GM18907 (cell line): ENCODE results near the gene SLC27A6.

Experiments used
- ATAC-seq: cut with Tn5 transposase; IDR thresholded peaks from one replicate; pipeline ENCODE4 v1.9.1; 2021; ENCODE audit warnings: mild to moderate bottlenecking, moderate library complexity; ENCODE audit not compliant: unreplicated experiment

SLC27A6 gene

DNA sequence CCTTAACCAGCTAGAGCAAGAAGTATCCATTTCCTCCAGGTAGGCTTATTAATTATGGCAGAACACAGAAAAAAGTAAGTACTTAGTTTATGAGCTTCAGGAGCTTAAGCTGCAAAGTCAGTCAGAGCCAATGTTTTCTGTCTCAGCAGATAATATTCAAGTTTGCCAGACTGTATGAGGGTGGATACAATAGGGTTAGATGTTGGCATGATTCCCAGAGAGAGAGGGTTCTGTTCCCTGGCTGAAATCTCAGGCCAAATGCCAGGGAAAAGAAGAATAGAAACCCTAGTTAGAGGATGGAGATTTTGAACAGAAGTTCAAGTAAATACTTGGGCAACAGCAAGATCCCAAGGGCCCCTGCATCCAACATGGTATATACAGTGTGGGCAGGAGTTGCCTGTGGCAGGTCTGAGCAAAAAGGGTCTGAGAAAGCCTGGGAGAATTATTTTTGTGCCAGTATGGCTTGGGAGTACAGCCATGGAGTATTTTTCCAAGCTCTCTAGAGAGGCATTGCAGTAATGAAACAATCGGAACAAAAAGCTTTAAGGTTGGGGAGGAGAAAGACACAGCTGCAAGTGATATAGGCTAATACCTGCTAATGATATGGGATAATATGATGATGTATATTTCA lies 98.3 kb downstream of the SLC27A6 start:
- no peak for ATAC-seq

DNA sequence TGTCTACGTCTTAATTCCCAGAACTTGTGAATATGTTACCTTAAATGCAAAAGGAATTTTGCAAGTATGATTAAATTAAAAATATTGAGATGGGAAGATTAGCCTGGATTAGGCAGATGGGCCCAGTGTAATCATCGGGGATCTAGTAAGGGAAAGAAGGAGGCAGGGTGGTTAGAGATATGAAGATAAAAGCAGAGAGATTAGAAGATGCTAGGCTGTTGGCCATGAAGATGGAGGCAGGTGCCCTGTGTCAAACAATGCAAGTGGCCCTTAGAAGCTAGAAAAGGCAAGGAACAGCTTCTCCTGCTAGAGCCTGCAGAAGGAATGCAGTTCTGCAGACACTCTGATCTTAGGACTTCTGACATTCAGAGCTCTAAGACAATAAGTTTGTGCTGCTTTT lies 100.4 kb downstream of the SLC27A6 start:
- no peak for ATAC-seq

DNA sequence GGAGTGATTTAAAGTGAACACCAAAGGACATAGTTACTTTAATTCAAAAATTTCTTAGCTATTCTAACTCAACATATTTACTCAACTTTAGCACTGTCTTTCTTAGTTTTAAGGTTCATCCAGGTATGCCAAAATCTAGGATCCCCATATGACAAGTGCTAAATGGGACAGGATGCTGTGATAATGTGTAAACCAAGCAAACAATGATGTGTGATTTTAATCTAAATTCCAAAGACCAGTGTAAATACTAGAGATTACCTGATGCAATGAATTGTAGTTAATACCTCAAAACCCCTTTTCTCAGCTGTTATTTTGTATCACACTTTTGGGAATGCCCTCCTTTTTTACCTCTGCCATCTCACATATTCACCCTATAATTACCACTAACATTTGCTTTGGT lies 102.5 kb downstream of the SLC27A6 start:
- no peak for ATAC-seq

DNA sequence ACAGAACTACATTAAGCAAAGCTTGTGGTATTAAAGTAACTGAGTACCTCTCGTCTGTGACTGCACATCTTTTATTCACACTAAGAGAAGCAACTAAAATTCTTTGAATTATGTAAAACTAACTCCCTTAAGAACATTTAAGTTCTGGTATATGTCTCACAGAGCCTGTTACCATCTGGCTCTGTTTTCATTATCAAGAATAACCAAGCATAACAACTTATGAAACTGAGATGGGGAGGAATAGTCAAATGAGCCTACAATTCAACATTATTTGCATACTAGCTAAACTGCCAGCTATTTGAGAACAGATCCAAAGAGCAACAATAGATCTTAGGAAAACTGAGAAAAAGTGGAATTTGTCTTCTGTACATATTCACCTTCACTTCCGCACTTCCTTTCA lies 104.0 kb downstream of the SLC27A6 start:
- ATAC-seq, result peak; percentile 74

DNA sequence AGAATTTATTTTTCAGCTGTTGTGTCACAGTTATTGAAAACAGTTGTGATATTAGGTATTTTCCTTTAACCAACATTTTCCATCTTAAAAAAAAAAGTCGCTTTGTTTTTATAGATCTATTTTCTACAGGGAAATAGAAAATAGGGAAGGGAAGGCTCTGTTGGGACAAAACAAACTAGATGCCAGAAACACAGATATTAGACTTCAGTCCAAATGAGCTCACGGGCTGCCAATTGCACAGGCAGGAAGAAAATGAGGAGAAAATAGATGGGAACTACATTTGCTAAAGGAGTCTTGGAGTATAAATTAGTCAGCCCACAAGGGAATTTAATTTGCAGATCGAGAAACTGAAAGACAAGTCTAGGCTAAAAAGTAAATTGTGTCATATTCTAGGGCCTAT lies 107.8 kb downstream of the SLC27A6 start:
- ATAC-seq, result no peak

DNA sequence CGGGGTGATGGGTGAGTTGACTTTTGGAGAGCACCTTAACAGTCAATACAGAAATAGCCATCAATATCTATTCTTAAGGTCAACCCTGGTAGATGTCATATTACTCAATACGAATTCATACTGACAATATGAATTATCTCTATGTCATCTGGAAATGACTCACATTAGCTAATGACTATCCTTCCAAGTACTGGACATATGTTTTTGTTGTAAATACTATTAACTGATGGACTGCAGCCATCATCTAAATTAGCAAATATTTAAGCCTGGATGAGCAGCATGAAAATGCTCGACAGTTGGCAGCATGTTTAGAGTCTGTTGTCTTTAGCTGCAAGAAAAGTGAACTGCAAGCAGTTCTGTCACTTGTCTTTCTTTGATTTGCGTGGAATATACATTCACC lies 109.6 kb downstream of the SLC27A6 start:
- no peak for ATAC-seq

DNA sequence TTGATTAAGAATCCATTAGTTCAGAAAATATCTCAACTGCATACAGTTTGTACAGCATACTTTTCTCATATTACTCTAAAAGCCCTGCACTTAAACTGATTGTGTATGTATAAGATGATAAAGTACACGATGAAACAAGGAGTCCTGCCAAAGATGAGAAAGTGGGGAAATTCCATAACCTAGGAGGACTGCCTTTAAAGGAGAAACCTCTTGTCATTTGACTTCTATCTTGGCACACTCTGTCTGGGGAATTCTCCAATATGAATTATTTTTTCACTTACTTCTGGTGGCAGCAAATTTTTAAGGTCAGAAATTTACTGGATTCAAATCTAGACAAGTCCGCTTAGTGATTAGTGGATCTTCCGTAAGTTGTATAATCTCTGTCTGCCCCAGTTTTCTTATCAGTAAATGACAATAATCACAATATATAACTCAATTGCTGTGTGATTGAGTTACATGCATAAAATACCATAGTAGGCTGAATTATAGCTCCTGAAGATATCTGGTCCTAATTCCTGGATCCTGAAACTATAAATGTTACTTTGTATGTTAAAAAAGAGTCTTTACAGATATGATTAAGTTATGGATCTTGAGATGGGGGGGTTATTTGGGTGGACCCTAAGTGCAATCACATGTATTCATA lies 112.3 kb downstream of the SLC27A6 start:
- ATAC-seq, result no peak

DNA sequence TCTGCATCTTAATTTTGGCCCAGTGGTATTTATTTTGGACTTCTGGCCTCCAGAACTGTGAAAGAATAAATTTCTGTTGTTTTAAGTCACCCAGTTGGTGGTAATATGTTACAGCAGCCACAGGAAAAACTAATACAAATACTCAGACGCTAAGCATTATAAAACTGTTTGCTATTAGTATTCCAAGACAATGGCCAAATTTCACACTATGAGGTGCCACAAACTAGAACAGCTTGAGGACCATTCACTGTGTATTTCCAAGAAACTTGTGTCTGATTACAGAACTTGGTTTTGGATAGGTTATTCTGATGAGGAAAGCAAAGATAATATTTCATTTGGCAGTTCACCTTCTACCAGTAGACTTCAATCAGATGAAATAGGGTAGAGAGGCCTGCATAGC lies 113.0 kb downstream of the SLC27A6 start:
- no peak for ATAC-seq

DNA sequence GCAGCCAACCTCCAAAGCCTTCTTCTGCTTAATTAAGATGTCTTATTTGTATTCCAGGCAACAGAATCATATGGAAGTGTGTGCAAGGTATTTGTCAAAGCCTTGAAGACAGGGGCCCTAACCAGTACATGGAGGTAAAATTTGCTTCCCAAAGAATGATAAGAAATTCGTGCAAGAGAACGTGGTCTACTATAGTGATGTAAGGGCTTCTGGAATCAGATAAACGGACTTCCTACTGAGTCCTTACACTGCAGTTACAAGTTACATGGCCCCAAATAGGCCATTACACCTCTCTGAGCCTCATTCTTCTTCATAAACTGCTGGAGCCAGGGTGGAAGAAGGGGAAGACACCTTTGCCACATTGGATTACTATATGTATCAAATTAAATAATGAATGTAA lies 113.4 kb downstream of the SLC27A6 start:
- ATAC-seq, result no peak

DNA sequence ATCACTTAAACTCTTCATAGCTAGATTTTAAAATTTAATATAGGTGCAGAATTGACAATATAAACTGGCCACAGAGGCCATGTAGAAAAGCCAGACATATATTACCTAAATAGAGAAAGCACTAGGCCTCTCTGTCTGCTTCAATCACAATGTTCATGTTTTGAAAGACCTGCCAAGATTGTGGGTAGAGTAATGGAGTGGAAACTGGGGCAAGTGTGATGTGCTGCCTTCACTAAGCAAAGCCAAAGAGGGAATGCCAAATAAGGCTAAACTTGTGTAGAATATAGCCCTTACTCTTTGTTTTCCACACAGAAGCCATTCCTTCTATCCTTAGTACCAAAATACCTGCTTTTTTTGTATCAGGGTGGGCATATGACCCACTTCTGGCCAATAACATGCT lies 114.2 kb downstream of the SLC27A6 start:
- no peak for ATAC-seq

DNA sequence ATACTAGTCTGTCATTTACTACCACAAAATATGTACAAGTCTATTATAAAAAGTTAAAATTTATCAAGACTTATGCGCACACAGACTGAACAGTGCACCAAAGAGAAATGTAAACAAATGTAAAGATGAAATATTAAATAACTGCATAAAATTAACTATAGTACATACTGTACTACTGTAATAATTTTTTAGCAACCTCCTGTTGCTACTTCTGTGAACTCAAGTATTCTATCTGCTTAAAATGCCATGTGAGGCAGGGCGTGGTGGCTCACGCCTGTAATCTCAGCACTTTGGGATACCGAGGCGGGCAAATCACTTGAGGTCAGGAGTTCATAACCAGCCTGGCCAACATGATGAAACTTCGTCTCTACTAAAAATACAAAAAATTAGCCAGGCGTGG lies 115.5 kb downstream of the SLC27A6 start:
- no peak for ATAC-seq

DNA sequence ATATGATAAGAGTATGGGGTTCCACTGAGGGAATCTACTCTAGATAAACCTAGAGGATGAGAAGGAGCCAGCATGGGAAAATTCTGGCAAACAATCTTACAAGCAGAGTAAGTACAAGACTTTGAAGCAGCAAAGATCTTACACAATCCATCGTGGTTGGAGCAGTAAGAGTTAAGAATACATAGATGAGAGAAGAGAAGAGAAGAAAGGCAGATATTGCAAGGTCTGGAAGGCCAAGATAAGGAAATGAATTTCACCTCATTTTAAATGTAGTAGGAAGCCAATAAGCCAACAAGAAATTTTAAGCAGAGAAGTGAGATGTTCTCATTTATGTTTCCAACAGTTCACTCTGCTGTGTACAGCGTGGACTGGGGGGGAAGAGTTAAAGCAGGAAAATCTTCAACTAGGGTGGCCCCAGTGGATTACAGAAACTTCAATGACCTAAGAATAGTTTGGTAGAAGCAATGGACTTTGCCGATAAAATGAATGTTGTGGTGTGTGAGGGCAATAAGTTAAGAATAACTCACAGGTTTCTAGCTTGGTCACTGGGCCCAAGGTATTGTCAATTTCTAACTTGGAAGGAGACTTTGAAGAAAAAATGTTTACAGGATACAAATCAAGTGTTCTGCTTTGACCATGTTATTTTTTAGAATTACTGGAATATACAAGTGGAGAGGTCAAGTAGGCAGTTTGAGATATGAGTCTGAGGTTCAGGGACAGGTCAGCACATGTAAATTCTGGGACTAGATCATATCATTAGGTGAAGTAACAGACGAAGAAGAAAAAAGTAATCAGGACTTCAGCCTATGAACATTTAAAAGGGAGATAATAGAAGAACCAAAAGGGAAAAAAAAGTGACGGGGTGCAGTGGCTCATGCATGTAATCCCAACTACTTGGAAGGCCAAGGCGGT lies 117.2 kb downstream of the SLC27A6 start:
- no peak for ATAC-seq
